ENCODE measurements around the gene NGFR. TPM values are rescaled to one million over a fixed set of nuclear protein-coding genes. Genes with fewer than 3 reads are reported as not detected.
A peak's percentile ranks its signal among the peaks of the same experiment; 100 is the strongest.
"Not testable (repeated sequence)": the region's sequence is repeated elsewhere in the genome, so short reads cannot be mapped to it uniquely, and the experiment has no call there.

Gene NGFR
- total RNA-seq, 1 donor from 2014 or later, result not detected

DNA sequence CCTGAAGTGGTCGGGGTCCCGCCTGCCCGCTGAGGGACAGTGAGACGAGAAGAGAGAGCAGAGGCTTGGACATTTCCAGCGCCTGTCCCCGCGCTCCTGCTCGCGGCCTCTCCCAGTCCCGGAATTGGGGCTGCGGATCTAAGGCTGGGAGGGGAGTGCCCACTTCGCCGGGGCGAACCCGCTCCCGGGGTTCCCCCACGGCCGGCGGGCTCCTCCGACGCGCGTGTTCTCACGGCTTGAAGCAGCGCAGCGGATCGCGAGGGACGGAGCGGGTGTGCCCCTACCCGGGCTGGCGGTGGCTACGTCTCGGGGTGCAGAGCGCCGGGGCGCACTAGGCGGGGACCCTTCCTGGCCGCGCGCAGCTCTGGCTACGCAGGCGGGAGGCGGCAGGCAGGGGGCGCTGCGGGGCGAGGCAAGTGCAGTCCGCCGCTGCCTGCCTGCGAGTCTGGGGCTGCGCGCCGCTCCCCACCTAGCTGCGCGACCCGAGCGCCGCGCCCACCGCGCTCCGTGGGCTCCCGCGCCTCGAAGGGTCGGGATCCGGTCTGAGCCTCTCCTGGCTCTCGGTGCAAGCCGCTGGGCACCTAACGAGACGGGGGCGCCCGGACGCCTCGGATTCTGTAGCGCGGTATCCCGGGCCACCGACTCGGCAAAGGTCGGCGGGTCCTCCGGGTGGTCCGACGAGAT lies 1.2 kb downstream of the NGFR start:
- peak in 1 of 2 donors; percentile 68 for DNase-seq (ENCODE audit: low read depth in 2 of 2)

GRCh38 chr17:49496867-49497147 lies 1.7 kb downstream of the NGFR start:
- no peak for DNase-seq (ENCODE audit: low read depth in 2 of 2)

GRCh38 chr17:49497148-49498028 lies 2.3 kb downstream of the NGFR start:
- peak in 1 of 2 donors; percentile 16 for DNase-seq (ENCODE audit: low read depth in 2 of 2)

DNA sequence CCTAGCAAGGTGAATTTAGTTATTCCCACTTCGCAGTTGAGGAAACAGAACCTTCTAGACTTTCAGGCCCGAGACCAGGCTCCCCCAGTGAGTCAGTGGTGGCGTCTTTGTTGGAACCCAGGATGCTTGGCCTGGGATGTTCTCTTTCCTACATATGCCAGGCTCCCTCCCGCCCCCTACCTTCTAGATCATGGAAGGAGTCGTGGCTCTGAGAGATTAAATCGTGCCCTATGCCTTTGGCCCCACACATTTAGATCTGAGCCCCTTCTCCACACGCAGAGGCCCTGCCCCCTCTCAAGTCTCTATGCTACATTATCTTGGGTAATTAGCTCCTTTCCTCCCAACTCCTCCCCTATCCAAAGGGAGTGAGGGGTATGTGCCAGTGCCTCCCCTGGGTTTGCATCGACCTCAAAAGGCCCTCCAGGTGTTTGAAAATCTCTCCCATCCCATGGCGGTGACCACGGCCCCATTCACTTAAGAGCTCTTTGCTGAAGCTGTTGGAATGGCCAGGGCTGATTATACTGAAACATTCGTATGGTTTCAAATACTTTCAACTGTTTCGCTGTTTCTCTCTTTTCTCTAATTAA lies 3.0 kb downstream of the NGFR start:
- no peak for DNase-seq (ENCODE audit: low read depth in 2 of 2)

- DNase-seq (ENCODE audit: low read depth in 2 of 2), result no peak
Observed at GRCh38 chr17:49501496-49501895, 6.4 kb downstream of the NGFR start.

GRCh38 chr17:49502254-49502653 lies 7.2 kb downstream of the NGFR start:
- DNase-seq (ENCODE audit: low read depth in 2 of 2), result no peak

GRCh38 chr17:49502680-49503079 lies 7.6 kb downstream of the NGFR start:
- not testable (repeated sequence) for DNase-seq (ENCODE audit: low read depth in 2 of 2)

DNA sequence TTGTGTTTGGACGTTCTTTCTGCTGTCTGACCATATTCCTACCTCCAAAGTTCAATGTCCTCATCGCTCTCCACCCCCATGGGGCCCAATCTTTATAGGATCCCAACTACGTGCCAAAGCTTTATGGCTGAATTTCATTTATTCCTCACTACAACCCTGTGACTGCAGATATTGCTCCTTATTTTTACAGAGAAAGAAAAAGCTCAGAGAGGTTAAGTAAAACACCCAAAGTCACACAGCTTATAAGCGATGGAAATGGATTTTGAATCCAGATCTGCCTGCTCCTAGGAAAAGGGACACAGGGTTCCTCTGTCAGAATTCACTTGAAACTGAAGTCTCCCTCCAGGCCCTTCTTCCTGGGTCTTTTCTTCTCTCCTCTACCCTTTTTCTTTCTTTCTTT lies 9.3 kb downstream of the NGFR start:
- DNase-seq (ENCODE audit: low read depth in 2 of 2), result no peak

DNA sequence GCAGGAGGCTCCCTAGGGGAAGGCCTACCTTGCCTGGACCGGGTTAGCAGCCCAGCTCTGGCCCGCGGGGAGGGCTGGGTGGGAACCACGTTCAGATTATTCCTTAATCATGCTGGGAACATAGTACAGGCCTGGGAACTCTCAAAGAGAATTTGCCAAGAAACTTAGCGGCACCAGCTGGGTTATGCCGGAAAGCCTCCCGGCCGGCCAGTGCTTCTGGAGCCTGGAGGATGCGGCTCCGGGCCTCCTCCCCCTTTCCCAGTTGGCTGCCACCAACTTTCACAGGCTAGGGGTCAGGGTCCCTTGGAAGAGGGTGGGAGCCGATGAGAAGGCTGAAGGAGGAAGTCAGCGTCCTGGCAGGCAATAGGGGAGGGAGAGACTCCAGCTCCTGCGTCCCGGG lies 10.8 kb downstream of the NGFR start:
- DNase-seq (ENCODE audit: low read depth in 2 of 2), result no peak

DNA sequence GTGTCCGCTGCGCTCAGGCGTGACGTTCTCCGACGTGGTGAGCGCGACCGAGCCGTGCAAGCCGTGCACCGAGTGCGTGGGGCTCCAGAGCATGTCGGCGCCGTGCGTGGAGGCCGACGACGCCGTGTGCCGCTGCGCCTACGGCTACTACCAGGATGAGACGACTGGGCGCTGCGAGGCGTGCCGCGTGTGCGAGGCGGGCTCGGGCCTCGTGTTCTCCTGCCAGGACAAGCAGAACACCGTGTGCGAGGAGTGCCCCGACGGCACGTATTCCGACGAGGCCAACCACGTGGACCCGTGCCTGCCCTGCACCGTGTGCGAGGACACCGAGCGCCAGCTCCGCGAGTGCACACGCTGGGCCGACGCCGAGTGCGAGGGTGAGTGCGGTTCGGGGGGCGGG lies 11.2 kb downstream of the NGFR start:
- no peak for DNase-seq (ENCODE audit: low read depth in 2 of 2)

DNA sequence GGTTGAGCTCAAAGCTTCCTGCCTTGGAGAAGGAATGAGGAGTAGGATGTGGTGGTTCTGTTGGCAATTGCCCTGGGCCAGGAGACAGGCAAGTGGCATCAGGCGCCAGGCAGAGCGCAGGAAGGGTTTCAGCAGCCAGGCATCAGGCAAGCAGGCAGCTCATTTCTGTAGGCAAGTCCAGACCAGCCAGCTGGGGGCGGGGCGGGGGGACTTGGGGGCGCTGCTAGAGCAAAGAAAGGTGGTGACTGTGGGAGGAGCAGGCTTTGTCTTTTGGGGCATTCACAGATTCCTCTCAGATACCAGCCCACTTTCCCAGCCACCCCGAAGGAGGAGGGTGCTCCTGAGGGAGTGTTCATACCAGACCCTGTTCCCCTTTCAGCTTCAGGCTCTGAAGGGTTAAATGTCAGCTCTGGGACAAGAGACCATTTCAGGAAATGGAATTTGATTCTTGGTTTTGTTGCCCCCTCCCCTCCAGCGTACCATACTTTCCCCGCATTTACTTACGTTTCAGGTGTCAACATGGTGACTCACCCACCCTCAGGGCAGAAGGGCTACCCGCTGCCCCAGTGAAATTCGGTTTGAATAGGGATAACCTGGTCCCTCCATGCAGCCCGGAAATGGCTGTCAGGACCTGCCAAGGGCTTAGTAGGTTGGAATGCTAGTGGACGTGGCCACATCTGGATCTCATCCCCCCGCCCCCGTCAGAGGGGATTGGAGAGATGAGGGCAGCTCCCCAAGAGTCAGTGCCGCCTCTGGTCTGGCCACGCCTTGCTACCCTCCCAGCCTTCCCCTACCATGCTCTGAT lies 13.2 kb downstream of the NGFR start:
- DNase-seq (ENCODE audit: low read depth in 2 of 2), result no peak

DNA sequence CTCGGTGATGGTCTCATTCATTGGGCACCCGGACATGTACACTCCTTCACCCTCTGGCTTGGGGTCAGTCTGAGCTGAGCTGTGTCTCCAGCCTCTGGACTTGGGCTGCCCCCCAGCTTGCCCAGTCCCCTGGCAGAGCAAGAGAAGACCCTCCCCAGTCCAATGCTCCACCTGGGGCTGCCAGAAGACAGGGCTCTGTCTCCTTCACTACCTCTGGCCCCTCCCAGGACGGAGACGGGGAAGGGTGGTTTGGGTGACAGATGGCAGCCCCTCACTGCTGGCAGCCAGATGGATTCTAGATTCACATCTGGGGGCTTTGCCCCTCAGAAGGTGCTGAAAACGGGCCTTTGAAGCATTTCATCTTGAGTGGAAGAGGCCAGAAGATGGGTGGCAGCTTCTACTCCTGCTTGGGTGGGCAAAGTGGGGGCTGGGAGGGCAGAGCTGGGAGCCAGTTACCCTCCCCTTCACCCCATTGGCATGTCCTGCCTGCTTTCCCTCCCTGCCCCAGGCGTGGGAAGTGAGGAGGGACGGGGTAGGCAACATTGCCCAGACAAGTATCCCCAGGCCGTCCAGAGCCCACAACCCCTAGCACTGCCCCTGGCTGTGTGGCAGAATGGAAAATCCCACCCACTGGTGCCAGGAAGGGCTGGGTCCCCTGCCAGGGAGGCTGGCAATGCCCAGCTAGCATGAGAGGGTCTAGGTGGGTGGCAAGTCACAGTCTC lies 13.9 kb downstream of the NGFR start:
- no peak for DNase-seq (ENCODE audit: low read depth in 2 of 2)

DNA sequence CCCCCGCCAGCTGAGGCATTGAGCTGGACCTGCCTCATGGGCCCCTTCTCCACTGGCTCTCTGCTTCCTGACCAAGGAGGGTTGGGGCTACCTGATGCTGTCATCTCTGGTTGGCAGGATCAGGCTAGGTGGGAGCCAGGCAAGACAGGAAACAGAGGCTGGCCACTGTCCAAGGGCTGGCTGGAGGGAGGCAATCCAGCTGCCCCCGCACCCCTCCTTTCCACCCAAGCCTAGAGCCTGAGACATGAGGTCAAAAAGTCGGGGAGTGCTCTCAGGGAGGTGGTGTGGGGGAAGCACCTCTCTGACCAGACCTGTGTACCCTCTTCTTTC lies 14.5 kb downstream of the NGFR start:
- no peak for DNase-seq (ENCODE audit: low read depth in 2 of 2)

DNA sequence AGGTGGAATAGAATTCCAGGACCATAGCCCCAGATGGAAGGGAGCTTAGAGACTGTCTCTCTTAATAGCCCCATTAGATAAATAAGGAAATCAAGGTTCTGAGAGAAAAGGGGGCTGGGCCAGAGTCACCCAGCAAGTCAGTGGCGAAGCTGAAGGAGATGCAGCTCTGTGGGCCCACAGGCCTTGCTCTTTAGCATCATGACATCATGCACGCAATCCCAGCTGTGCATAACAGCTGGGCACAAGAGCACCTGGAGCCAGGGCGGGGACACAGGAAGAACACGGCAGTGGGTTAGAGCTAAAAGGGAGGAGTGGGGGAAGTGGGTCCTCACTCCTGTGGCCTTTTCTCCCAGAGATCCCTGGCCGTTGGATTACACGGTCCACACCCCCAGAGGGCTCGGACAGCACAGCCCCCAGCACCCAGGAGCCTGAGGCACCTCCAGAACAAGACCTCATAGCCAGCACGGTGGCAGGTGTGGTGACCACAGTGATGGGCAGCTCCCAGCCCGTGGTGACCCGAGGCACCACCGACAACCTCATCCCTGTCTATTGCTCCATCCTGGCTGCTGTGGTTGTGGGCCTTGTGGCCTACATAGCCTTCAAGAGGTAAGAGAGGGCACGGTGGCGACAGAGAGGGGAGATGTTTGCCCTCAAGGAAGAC lies 15.1 kb downstream of the NGFR start:
- DNase-seq (ENCODE audit: low read depth in 2 of 2), result no peak

DNA sequence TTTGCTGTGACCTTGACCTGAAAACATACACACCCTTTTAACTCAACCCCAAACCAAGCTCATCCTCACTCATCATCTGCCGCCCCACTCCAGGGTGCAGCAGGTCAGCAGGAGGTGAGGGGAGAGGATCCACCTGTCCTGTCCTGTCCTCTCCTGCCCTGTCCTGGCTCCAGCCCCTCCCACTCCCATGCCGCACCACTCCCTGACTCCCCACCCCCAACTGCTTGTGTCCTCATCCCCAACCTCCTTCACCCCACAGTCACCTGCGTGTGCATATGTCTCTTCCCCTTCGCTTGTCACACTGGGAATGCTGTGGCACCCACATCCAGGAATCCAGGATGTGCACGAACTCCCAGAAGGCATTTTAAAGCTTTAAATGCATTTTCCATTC lies 15.6 kb downstream of the NGFR start:
- DNase-seq (ENCODE audit: low read depth in 2 of 2), result no peak

- DNase-seq (ENCODE audit: low read depth in 2 of 2), result no peak
Observed at GRCh38 chr17:49511810-49512209, 16.7 kb downstream of the NGFR start.

DNA sequence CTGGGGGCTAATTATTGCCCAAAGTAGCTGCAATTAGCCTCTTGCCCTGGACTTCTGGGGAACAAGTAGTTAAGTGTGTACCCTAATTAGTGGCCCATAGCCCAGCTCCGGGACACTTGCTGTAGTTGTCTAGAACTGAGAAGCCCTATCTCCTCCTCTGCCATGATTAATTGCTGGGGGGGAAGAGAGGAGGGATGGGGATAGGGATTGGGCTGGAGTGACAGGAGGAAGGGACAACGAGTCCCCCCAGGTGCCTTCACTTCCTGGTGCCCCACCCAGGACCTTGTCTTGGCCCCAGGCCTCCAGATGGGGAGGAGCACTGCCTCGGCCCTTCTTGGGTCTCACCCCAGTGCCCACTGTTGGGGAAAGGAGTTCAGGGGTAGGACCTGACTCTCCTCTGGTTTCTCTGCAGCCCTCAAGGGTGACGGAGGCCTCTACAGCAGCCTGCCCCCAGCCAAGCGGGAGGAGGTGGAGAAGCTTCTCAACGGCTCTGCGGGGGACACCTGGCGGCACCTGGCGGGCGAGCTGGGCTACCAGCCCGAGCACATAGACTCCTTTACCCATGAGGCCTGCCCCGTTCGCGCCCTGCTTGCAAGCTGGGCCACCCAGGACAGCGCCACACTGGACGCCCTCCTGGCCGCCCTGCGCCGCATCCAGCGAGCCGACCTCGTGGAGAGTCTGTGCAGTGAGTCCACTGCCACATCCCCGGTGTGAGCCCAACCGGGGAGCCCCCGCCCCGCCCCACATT lies 17.4 kb downstream of the NGFR start:
- DNase-seq (ENCODE audit: low read depth in 2 of 2), result no peak

- no peak for DNase-seq (ENCODE audit: low read depth in 2 of 2)
Observed at GRCh38 chr17:49513044-49513395, 17.9 kb downstream of the NGFR start.

DNA sequence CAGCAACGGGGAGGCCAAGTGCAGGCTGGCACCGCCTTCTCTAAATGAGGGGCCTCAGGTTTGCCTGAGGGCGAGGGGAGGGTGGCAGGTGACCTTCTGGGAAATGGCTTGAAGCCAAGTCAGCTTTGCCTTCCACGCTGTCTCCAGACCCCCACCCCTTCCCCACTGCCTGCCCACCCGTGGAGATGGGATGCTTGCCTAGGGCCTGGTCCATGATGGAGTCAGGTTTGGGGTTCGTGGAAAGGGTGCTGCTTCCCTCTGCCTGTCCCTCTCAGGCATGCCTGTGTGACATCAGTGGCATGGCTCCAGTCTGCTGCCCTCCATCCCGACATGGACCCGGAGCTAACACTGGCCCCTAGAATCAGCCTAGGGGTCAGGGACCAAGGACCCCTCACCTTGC lies 18.5 kb downstream of the NGFR start:
- DNase-seq (ENCODE audit: low read depth in 2 of 2), result no peak

DNA sequence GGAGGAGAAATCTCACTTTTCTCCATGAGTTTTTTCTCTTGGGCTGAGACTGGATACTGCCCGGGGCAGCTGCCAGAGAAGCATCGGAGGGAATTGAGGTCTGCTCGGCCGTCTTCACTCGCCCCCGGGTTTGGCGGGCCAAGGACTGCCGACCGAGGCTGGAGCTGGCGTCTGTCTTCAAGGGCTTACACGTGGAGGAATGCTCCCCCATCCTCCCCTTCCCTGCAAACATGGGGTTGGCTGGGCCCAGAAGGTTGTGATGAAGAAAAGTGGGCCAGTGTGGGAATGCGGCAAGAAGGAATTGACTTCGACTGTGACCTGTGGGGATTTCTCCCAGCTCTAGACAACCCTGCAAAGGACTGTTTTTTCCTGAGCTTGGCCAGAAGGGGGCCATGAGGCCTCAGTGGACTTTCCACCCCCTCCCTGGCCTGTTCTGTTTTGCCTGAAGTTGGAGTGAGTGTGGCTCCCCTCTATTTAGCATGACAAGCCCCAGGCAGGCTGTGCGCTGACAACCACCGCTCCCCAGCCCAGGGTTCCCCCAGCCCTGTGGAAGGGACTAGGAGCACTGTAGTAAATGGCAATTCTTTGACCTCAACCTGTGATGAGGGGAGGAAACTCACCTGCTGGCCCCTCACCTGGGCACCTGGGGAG lies 19.1 kb downstream of the NGFR start:
- DNase-seq (ENCODE audit: low read depth in 2 of 2), result no peak
